Neuron (in vitro differentiated cells): ENCODE results near the gene SIPA1L3.

Source experiments
- H2AFZ ChIP-seq: one replicate; pipeline ENCODE4 v1.6.1; 2013; ENCODE audit warnings: low read depth, mild to moderate bottlenecking, inconsistent platforms, low read length, moderate library complexity
- H3K27me3 ChIP-seq: one replicate; pipeline ENCODE4 v1.6.1; 2013; ENCODE audit warnings: low read length; ENCODE audit not compliant: insufficient read depth
- H3K36me3 ChIP-seq: one replicate; pipeline ENCODE4 v1.6.1; 2013; ENCODE audit warnings: low read length; ENCODE audit not compliant: insufficient read depth
- H3K4me1 ChIP-seq: one replicate; pipeline ENCODE4 v1.6.1; 2013; ENCODE audit warnings: low read length; ENCODE audit not compliant: insufficient read depth
- H3K4me3 ChIP-seq: 2 replicates; pipeline ENCODE4 v1.5.1; 2013; ENCODE audit warnings: mild to moderate bottlenecking, low read length, moderate library complexity
- H3K9me3 ChIP-seq: one replicate; pipeline ENCODE4 v1.6.1; 2013; ENCODE audit warnings: low read length

Gene SIPA1L3

DNA sequence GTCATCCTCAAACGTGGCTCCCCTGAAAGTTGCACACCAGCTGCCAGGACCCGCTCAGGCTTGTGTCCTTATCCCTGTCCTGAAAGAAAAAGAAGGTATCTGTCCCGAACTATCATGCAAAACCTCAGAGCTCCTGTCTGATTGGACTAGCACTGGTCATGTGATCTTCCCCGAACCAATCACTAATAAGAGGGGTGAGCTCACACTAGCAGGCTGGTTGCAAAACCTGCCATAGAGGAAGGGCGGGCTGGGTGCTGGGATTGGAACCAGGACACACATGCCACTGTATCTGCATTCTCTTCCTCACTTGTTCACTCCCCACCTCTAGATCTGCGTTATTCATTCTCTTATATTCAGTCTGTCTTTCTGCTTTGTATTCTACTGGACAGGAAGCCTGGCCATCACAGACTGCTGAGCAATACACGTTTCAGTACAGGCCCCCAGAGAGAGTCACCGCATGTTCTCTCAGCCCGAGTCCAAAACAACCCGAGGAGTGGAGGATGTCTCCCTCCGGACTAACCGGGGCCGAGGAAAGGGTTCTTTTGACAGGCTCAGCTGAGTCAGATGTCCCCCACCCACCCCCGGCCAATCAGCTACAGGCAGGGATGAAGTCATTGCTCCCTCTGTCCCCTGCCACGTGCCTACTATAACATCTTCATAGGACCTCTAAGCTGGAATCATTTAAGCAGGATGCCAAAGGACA is 97.7 kb downstream of the SIPA1L3 start:
- Histone ChIP-seq H3K27me3 (no peaks in the 10 kb centered on the region), H2AFZ (no peak overlapping the region), H3K4me3 (peak overlapping the region; percentile 42), H3K36me3 (no peaks in the 10 kb centered on the region), H3K9me3 (no peaks in the 10 kb centered on the region), H3K4me1 (peaks cover 26% of the 10 kb centered on the region)

- Histone ChIP-seq H3K9me3 (no peaks in the 10 kb centered on the region), H2AFZ (no peak overlapping the region), H3K27me3 (no peaks in the 10 kb centered on the region), H3K36me3 (no peaks in the 10 kb centered on the region), H3K4me3 (peak overlapping the region; percentile 42), H3K4me1 (peaks cover 26% of the 10 kb centered on the region)
These were observed 98.2 kb downstream of the SIPA1L3 start for GRCh38 chr19:38005224-38005614.

DNA sequence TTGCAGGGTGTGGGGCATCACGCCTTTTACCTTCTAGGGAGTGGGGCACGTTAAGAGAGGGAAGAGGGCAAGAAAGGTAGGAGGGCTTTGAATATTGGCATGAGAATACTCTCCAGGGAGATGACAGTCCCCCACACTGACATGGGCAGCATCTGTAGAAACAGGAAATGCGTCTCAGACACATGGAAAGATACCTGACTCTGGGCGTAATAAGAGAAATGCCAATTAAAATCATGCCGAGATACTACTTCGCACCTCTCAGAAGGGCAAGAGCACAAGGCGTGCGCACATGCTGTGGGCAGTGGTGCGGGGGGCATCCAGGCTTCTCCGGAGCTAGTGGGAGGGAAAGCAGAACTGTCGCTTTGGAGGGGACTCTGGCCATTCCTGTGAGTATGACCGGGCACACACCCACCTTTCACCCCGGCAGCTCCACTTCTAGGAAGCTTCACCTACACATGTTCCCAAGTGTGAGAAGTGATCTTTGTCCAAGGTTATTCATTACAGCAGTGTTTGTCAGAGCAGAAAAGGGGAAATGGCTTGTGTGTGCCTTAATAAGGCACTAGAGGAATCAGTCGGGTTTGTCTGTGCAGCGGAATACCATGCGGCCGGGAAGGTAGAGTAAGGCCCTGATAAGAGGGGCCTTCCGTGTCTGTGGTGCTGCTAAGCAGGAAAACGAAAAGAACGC is 99.5 kb downstream of the SIPA1L3 start:
- H3K4me3 ChIP-seq = no peak overlapping the region
- no peak overlapping the region for H2AFZ ChIP-seq
- no peaks in the 10 kb centered on the region for H3K36me3 ChIP-seq
- no peaks in the 10 kb centered on the region for H3K27me3 ChIP-seq
- H3K9me3 ChIP-seq = no peaks in the 10 kb centered on the region
- peaks cover 26% of the 10 kb centered on the region for H3K4me1 ChIP-seq

- H3K36me3 ChIP-seq = no peaks in the 10 kb centered on the region
- H3K4me3 ChIP-seq = no peak overlapping the region
- H2AFZ ChIP-seq = no peak overlapping the region
- no peaks in the 10 kb centered on the region for H3K9me3 ChIP-seq
- no peaks in the 10 kb centered on the region for H3K27me3 ChIP-seq
- peaks cover 11% of the 10 kb centered on the region for H3K4me1 ChIP-seq
These were observed 102.7 kb downstream of the SIPA1L3 start for GRCh38 chr19:38009650-38010242.

- Histone ChIP-seq H3K36me3 (no peaks in the 10 kb centered on the region), H3K9me3 (no peaks in the 10 kb centered on the region), H3K4me3 (no peak overlapping the region), H3K4me1 (no peaks in the 10 kb centered on the region), H3K27me3 (no peaks in the 10 kb centered on the region), H2AFZ (no peak overlapping the region)
These were observed 104.4 kb downstream of the SIPA1L3 start for GRCh38 chr19:38011426-38011825.

DNA sequence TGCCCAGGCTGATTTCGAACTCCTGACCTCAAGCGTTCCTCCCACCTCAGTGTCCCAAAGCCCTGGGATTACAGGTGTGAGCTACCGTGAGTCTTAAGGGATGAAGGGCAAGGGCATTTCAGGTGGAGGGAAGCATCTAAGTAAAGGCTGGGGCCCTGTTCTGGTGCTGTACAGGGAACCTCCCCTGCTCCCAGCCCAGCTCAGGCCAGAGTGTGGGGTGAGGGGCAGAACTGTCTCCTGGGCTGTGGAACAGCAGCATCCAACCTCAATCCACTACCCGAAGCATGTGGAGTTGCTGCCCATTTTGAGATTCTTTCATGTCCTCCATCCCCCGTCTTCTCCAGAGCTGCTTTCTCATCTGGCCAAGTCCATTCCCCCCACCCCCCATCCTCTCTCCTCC is 105.3 kb downstream of the SIPA1L3 start:
- no peak overlapping the region for H3K4me3 ChIP-seq
- no peaks in the 10 kb centered on the region for H3K4me1 ChIP-seq
- H3K9me3 ChIP-seq = no peaks in the 10 kb centered on the region
- H3K27me3 ChIP-seq = no peaks in the 10 kb centered on the region
- no peak overlapping the region for H2AFZ ChIP-seq
- no peaks in the 10 kb centered on the region for H3K36me3 ChIP-seq

DNA sequence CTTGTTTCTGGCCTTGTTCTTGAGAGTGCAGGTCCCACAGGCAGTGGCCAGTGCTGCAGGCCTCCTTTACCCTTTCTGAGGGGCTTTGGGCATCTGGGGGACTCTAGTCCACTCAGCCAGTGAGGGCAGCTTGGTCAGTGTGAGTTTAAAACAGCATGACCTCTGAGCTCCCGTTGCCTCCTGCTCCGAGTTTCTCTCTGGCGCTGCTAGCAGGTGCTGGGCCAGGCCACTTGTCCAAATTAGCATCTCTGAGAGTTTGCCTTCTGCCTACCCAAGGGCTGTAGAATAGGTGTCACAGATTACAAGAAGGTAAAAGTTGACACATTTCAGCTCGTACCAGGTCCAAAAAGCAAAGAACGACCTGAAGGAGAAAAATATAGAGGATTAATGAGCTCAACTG is 105.9 kb downstream of the SIPA1L3 start:
- H3K36me3 ChIP-seq = no peaks in the 10 kb centered on the region
- H3K4me1 ChIP-seq = no peaks in the 10 kb centered on the region
- H3K27me3 ChIP-seq = no peaks in the 10 kb centered on the region
- no peak overlapping the region for H3K4me3 ChIP-seq
- no peak overlapping the region for H2AFZ ChIP-seq
- H3K9me3 ChIP-seq = no peaks in the 10 kb centered on the region

- H3K4me1 ChIP-seq = no peaks in the 10 kb centered on the region
- H3K4me3 ChIP-seq = no peak overlapping the region
- no peaks in the 10 kb centered on the region for H3K9me3 ChIP-seq
- no peaks in the 10 kb centered on the region for H3K36me3 ChIP-seq
- no peaks in the 10 kb centered on the region for H3K27me3 ChIP-seq
- no peak overlapping the region for H2AFZ ChIP-seq
These were observed 107.0 kb downstream of the SIPA1L3 start for GRCh38 chr19:38013913-38014580.

DNA sequence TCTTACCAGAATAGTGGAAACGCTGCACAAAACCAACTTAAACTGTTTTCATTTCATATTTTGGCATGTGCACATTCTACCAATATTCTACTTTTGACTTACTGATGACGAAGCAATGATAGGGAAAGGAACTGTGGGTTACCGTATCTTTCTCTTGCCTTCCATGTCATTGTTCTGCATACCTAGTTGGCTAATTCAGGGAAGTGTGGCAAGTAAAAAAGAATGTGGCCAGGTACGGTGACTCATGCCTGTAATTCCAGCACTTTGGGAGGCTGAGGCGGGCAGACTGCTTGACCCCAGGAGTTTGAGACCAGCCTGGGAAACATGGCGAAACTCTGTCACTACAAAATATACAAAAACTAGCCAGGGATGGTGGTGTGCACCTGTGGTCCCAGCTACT is 108.2 kb downstream of the SIPA1L3 start:
- H3K4me3 ChIP-seq = no peak overlapping the region

DNA sequence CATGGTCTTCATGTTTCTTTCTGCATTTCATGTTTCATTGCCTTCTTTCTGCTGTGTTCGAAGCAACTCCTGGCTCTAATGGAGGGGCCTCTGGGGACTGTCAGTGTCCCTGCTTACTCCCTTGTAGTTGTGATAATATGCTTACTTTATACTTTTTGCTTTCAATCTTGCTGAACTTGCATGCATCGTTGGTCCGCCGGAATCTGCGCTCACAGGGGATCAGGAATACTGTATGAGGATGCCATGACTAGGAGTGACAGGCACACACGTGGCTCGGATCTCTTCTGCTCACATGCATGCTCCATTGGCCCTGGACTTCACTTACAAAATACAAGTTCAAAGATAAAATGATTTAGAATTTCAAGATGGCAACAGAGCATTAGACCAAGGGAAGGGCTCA is 108.8 kb downstream of the SIPA1L3 start:
- Histone ChIP-seq H3K4me3 (no peak overlapping the region), H3K36me3 (no peaks in the 10 kb centered on the region), H3K9me3 (no peaks in the 10 kb centered on the region), H3K4me1 (peaks cover 3% of the 10 kb centered on the region), H2AFZ (no peak overlapping the region), H3K27me3 (no peaks in the 10 kb centered on the region)

More for the DNA sequence above, 108.2 kb downstream of the SIPA1L3 start:
- Histone ChIP-seq H3K9me3 (no peaks in the 10 kb centered on the region), H3K36me3 (no peaks in the 10 kb centered on the region), H2AFZ (no peak overlapping the region), H3K4me1 (no peaks in the 10 kb centered on the region), H3K27me3 (no peaks in the 10 kb centered on the region)

- no peak overlapping the region for H2AFZ ChIP-seq
- H3K4me3 ChIP-seq = no peak overlapping the region
- no peaks in the 10 kb centered on the region for H3K36me3 ChIP-seq
- peaks cover 3% of the 10 kb centered on the region for H3K4me1 ChIP-seq
- H3K9me3 ChIP-seq = no peaks in the 10 kb centered on the region
- no peaks in the 10 kb centered on the region for H3K27me3 ChIP-seq
These were observed 110.6 kb downstream of the SIPA1L3 start for GRCh38 chr19:38017401-38018151.

DNA sequence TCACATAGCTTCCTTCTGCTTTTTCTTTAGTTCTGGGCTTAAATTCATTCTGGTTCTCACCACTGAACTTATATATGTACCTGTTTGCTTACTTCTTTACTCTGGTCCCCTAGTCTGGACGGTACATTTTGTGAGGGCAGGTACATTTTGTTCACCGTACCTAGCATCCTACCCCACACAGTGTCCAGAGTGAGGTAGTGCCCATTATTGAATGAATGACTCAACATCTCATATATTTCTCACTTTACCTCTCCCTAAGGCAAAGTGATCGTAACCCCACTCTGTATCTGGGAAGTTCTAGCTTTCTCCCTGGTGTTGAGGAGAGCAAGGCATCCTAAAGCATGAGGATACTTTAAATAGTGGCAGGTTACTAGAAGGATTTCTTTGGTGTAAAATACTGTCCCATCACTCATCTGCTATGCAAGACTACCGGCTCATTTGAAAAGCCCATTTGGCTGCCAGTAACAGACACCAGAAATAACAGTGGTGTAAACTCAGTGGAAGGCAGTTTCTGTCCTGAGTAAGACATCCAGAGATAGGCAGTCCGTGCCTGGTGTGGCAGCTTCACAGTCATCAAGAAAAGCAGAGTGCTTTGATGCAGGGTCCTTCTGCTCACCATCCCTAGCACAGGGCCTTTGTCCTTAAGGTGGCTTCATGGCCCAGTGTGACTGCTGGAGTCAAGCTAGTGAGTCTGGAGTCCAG is 111.8 kb downstream of the SIPA1L3 start:
- Histone ChIP-seq H3K4me3 (no peak overlapping the region), H2AFZ (no peak overlapping the region), H3K36me3 (no peaks in the 10 kb centered on the region), H3K9me3 (no peaks in the 10 kb centered on the region), H3K27me3 (no peaks in the 10 kb centered on the region), H3K4me1 (peaks cover 3% of the 10 kb centered on the region)
